ENCODE results near the gene YJU2.
"Not testable (repeated sequence)": the region's sequence is repeated elsewhere in the genome, so short reads cannot be mapped to it uniquely, and the experiment has no call there.

YJU2 gene

GRCh38 chr19:4284176-4284958 is 37.5 kb downstream of the YJU2 start:
- H3K27me3 Mint-ChIP-seq, result peaks cover 17 to 28% of the 10 kb centered on the region in 2 donors
- ATAC-seq (replicated peaks) (no peak), DNase-seq (no peak)
- no peak overlapping the region for H3K27ac Mint-ChIP-seq
- no peaks in the 10 kb centered on the region for H3K36me3 Mint-ChIP-seq (ENCODE audit: insufficient read depth)
- peaks cover 0 to 3% of the 10 kb centered on the region in 2 donors for H3K4me1 Mint-ChIP-seq (ENCODE audit: low read depth in 2 of 2)
- H3K4me3 Mint-ChIP-seq, result no peak overlapping the region
- H3K9me3 Mint-ChIP-seq, result no peaks in the 10 kb centered on the region

GRCh38 chr19:4284974-4285373 is 38.1 kb downstream of the YJU2 start:
- Mint-ChIP-seq H3K27me3 (peaks cover 13 to 22% of the 10 kb centered on the region in 2 donors), H3K4me1 (ENCODE audit: low read depth in 2 of 2) (no peaks in the 10 kb centered on the region)
- ATAC-seq (replicated peaks), result no peak

GRCh38 chr19:4286141-4286540 is 39.3 kb downstream of the YJU2 start:
- peaks cover 10 to 11% of the 10 kb centered on the region in 2 donors for H3K27me3 Mint-ChIP-seq
- not testable (repeated sequence) for ATAC-seq (replicated peaks); DNase-seq; H3K36me3 Mint-ChIP-seq (ENCODE audit: insufficient read depth); H3K9me3 Mint-ChIP-seq; H3K4me1 Mint-ChIP-seq (ENCODE audit: low read depth in 2 of 2); H3K4me3 Mint-ChIP-seq; H3K27ac Mint-ChIP-seq

More at GRCh38 chr19:4284974-4285373, 38.1 kb downstream of the YJU2 start:
- Mint-ChIP-seq H3K4me3 (no peak overlapping the region), H3K27ac (no peak overlapping the region), H3K9me3 (no peaks in the 10 kb centered on the region), H3K36me3 (ENCODE audit: insufficient read depth) (no peaks in the 10 kb centered on the region)
- no peak for DNase-seq

- peaks cover 0 to 6% of the 10 kb centered on the region in 2 donors for H3K27me3 Mint-ChIP-seq
- H3K27ac Mint-ChIP-seq, result no peak overlapping the region
- DNase-seq (no peak), ATAC-seq (replicated peaks) (no peak)
- peaks cover 9% of the 10 kb centered on the region for H3K36me3 Mint-ChIP-seq (ENCODE audit: insufficient read depth)
- no peak overlapping the region for H3K4me3 Mint-ChIP-seq
- no peaks in the 10 kb centered on the region for H3K9me3 Mint-ChIP-seq
- H3K4me1 Mint-ChIP-seq (ENCODE audit: low read depth in 2 of 2), result no peaks in the 10 kb centered on the region
Measured at GRCh38 chr19:4288091-4288777, 41.4 kb downstream of the YJU2 start.

DNA sequence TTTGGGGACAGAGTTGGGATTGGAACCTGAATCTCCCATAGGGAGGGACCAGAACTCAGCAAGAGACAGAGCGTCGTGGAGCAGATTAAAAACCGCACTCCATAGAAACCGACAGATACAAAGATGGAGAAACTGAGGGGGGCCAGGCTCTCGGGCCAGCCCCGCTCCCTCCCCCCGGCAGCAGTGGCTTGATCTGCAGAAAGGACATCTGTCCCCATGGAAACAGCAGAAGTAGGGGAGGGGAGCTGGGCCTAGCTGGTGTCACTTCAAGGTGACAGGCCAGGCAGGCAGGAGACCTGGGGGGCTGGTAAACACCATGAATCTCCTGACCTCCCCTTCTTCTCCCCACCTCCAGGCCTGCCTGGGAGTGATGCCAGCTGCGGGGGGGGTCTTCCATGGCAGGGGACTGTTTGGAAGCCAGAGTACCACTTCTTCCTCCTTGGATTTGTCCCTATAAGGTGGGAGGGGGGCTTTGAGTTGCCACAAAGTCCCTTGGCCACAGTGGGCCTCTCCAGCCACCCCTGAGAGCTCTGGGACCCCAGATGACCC is 44.4 kb downstream of the YJU2 start:
- H3K27ac Mint-ChIP-seq, result no peak overlapping the region
- ATAC-seq (replicated peaks) (no peak), DNase-seq (no peak)
- H3K9me3 Mint-ChIP-seq, result no peaks in the 10 kb centered on the region
- H3K36me3 Mint-ChIP-seq (ENCODE audit: insufficient read depth), result peaks cover 9% of the 10 kb centered on the region
- no peaks in the 10 kb centered on the region for H3K4me1 Mint-ChIP-seq (ENCODE audit: low read depth in 2 of 2)
- no peak overlapping the region for H3K4me3 Mint-ChIP-seq
- H3K27me3 Mint-ChIP-seq, result peaks cover 0 to 2% of the 10 kb centered on the region in 2 donors

- Mint-ChIP-seq H3K4me3 (no peak overlapping the region), H3K36me3 (ENCODE audit: insufficient read depth) (peaks cover 9% of the 10 kb centered on the region), H3K9me3 (no peaks in the 10 kb centered on the region), H3K4me1 (ENCODE audit: low read depth in 2 of 2) (peaks cover 0 to 2% of the 10 kb centered on the region in 2 donors), H3K27me3 (no peaks in the 10 kb centered on the region), H3K27ac (no peak overlapping the region)
- DNase-seq, result no peak
- ATAC-seq (replicated peaks), result no peak
Measured at GRCh38 chr19:4292515-4292914, 45.6 kb downstream of the YJU2 start.

DNA sequence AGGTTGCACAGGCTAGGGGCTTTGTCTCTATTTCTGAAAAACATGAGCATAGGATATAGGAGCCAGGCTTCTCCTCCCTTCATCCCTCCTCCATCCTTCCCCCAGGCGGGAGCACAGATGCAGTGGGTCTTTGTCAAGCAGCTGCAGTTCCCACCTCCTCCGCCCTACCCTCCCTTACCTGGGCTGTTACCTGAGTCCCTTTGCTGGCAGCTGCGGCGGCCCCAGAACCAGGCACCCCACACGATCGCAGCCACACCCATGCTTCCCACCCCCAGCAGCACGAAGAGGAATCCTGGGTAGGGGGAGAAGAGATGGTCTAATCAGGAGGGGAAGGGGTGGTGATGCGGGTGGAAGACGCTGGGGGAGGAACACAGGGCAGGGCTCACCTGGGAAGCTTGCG is 47.5 kb downstream of the YJU2 start:
- H3K36me3 Mint-ChIP-seq (ENCODE audit: insufficient read depth), result peaks cover 9% of the 10 kb centered on the region
- H3K27me3 Mint-ChIP-seq, result no peaks in the 10 kb centered on the region
- ATAC-seq (replicated peaks), result no peak
- H3K4me3 Mint-ChIP-seq, result no peak overlapping the region
- H3K4me1 Mint-ChIP-seq (ENCODE audit: low read depth in 2 of 2), result peaks cover 0 to 5% of the 10 kb centered on the region in 2 donors
- H3K9me3 Mint-ChIP-seq, result no peaks in the 10 kb centered on the region
- H3K27ac Mint-ChIP-seq, result no peak overlapping the region
- DNase-seq, result no peak

GRCh38 chr19:4295972-4296771 is 49.3 kb downstream of the YJU2 start:
- Mint-ChIP-seq H3K36me3 (ENCODE audit: insufficient read depth) (peaks cover 9% of the 10 kb centered on the region), H3K27me3 (no peaks in the 10 kb centered on the region), H3K27ac (peak overlapping the region in 1 of 2 donors; percentile 51), H3K4me3 (no peak overlapping the region), H3K4me1 (ENCODE audit: low read depth in 2 of 2) (peaks cover 0 to 10% of the 10 kb centered on the region in 2 donors), H3K9me3 (no peaks in the 10 kb centered on the region)
- ATAC-seq (replicated peaks) (no peak), DNase-seq (no peak)

DNA sequence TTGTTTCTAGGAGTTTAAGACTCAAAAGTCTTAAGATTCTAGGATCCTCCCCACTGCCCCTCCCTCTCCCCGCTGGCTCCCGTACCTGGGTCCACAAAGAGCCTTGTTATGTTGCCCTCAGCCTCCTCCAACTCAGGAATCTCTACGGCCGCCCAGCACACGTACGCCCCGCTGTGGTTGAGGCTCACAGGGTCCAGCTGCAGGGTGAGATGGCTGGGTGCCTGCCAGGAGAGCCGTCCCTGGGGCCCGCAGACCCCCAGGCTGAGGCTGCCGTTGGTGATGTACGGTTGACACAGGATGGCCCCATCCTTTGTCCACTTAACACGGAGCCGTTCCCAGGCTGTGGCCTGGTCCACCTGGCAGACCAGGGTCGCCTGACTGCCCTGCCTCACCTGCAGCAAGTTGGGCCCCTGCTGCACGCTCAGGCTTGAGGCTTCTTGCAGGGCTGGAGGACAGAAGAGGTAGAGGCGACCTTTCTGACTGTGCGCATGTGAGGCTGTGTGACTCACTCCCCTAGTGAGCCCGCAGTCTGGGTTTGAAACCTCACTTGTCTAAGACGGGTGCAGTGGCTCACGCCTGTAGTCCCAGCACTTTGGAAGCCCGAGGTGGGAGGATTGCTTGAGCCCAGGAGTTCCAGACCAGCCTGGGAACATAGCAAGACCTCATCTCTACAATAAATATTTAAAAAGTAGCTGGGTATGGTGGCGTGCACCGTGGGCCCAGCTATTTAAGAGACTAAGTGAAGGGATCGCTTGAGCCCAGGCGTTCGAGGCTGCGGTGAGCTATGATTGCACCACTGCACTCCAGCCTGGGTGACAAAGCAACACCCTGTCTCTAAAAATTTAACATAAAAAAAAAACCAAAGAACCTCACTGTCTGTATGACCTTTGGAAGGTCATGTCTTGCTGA is 51.3 kb downstream of the YJU2 start:
- ATAC-seq (replicated peaks) (peak; percentile 56), DNase-seq (no peak)
- Mint-ChIP-seq H3K27me3 (peaks cover 0 to 8% of the 10 kb centered on the region in 2 donors), H3K36me3 (ENCODE audit: insufficient read depth) (no peaks in the 10 kb centered on the region), H3K4me3 (peak overlapping the region in 1 of 2 donors; percentile 38), H3K9me3 (no peaks in the 10 kb centered on the region), H3K27ac (peak overlapping the region in 1 of 2 donors; percentile 86), H3K4me1 (ENCODE audit: low read depth in 2 of 2) (peaks cover 3 to 22% of the 10 kb centered on the region in 2 donors)

DNA sequence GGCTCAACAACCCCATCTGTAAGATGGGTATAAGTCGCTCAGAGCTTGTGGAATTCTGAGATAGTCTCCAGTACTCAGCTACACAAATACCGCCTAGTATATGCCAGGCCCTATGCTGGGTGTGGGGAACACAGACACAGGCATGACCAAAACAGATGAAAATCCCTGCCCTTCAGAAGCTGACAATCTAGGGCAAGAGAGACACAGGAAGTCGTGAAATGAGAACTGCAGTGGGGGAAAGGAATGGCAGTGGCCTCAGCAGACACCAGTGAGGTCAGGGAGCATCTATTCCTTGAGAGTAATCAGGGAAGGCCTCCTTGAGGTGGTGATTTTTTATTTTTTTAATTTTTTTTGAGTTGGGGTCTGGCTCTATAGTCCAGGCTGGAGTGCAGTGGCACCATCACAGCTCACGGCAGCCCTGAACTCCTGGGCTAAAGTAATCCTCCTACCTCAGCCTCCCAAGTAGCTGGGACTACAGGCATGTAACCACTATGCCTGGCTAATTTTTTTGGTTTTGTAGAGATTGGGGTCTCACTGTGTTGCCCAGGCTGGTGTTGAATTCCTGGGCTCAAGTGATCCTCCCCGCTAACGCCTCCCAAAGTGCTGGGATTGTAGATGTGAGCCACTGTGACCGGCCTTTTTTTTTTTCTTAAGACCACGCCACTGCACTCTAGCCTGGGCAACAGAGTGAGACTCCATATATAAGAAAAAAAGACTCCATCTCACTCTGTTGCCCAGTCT is 52.1 kb downstream of the YJU2 start:
- H3K9me3 Mint-ChIP-seq, result no peaks in the 10 kb centered on the region
- peak overlapping the region in 1 of 2 donors; percentile 38 for H3K4me3 Mint-ChIP-seq
- ATAC-seq (replicated peaks) (peak; percentile 25), DNase-seq (no peak)
- peaks cover 0 to 12% of the 10 kb centered on the region in 2 donors for H3K27me3 Mint-ChIP-seq
- peaks cover 3% of the 10 kb centered on the region for H3K36me3 Mint-ChIP-seq (ENCODE audit: insufficient read depth)
- H3K27ac Mint-ChIP-seq, result peak overlapping the region in 1 of 2 donors; percentile 86
- H3K4me1 Mint-ChIP-seq (ENCODE audit: low read depth in 2 of 2), result peaks cover 7 to 26% of the 10 kb centered on the region in 2 donors

DNA sequence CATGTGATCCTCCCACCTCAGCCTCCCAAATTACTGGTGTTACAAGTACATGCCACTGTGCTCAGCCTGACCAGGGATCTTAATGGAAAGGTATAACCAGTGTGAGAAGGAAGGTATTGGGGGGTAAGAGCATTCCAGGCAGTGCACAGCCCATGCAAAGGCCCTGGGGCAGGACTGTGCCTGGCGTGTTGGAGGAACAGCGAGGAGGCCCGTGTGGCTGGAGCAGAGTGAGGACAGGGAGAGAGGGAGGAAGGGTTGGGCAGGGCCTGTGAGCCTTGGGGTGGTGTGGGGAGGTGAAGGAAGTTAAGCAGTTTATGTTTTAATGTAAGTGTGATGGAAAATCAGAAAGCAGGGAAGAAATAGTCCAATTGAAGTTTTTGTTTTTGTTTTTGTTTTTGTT is 53.7 kb downstream of the YJU2 start:
- Mint-ChIP-seq H3K4me3 (peak overlapping the region in 1 of 2 donors; percentile 80), H3K27ac (peak overlapping the region in 1 of 2 donors; percentile 86), H3K4me1 (ENCODE audit: low read depth in 2 of 2) (peaks cover 11 to 34% of the 10 kb centered on the region in 2 donors), H3K9me3 (no peaks in the 10 kb centered on the region), H3K36me3 (ENCODE audit: insufficient read depth) (peaks cover 7% of the 10 kb centered on the region), H3K27me3 (peaks cover 0 to 16% of the 10 kb centered on the region in 2 donors)
- DNase-seq, result no peak
- ATAC-seq (replicated peaks), result no peak
